ENCODE measurements around the gene TRIM8.

- TF ChIP-seq EZH2 (IDR thresholded peaks at IDR 0.05; ENCODE audit: insufficient read depth, poor library complexity, severe bottlenecking) = no peak
- TF ChIP-seq EZH2phosphoT487 (IDR thresholded peaks at IDR 0.05; ENCODE audit: insufficient read depth, low read depth) = no peak
These were observed 538 bp downstream of the TRIM8 start for GRCh38 chr10:102644646-102645387.

Measured in GM23248 (cell line).